Vagina (tissue), 2 donors: ENCODE measurements around the gene CA7.

ENCODE experiments used
- POLR2A ChIP-seq, 2 donors: fragments of 450-650 bp; IDR thresholded peaks; one replicate each; pipeline ENCODE4 v1.6.1; 2017; ENCODE audit warnings: antibody characterized with exemption in 2 of 2, mild to moderate bottlenecking in 2 of 2, moderate library complexity in 2 of 2
- POLR2AphosphoS5 ChIP-seq, 2 donors: sonication (generic); formaldehyde crosslinking; IDR thresholded peaks; one replicate each; pipeline ENCODE4 v1.9.0; 2017; ENCODE audit warnings: antibody characterized with exemption in 2 of 2, mild to moderate bottlenecking in 2 of 2, low read depth in 1 of 2; ENCODE audit not compliant: insufficient read depth in 1 of 2
- TF ChIP-seq, protein P1 (sequence below), 3 experiments: fragments of 450-650 bp in 2 of 3; fragments of 200-600 bp in 1 of 3; sonication (generic) in 1 of 3; IDR thresholded peaks; one replicate each; pipeline ENCODE4 v1.5.1; 2017 to 2019; ENCODE audit warnings: antibody characterized with exemption in 3 of 3, mild to moderate bottlenecking in 2 of 3, moderate library complexity in 2 of 3

- TF ChIP-seq, protein P1, sequence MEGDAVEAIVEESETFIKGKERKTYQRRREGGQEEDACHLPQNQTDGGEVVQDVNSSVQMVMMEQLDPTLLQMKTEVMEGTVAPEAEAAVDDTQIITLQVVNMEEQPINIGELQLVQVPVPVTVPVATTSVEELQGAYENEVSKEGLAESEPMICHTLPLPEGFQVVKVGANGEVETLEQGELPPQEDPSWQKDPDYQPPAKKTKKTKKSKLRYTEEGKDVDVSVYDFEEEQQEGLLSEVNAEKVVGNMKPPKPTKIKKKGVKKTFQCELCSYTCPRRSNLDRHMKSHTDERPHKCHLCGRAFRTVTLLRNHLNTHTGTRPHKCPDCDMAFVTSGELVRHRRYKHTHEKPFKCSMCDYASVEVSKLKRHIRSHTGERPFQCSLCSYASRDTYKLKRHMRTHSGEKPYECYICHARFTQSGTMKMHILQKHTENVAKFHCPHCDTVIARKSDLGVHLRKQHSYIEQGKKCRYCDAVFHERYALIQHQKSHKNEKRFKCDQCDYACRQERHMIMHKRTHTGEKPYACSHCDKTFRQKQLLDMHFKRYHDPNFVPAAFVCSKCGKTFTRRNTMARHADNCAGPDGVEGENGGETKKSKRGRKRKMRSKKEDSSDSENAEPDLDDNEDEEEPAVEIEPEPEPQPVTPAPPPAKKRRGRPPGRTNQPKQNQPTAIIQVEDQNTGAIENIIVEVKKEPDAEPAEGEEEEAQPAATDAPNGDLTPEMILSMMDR (IDR thresholded peaks at IDR 0.05): no peak
- TF ChIP-seq POLR2A (IDR thresholded peaks at IDR 0.05): no peak
- TF ChIP-seq POLR2AphosphoS5 (IDR thresholded peaks at IDR 0.05; ENCODE audit: insufficient read depth in 1 of 2, low read depth in 1 of 2): no peak
These were observed 42.7 kb downstream of the CA7 start for GRCh38 chr16:66886914-66887313.
